Effector CD4-positive, alpha-beta T cell (primary cell): ENCODE measurements around the gene EGLN2.
"Not testable (repeated sequence)": the region's sequence is repeated elsewhere in the genome, so short reads cannot be mapped to it uniquely, and the experiment has no call there.

Source experiments
- DNase-seq: peaks from one replicate; pipeline ENCODE4 v3.0.0-alpha.2; 2020

EGLN2 gene

DNA sequence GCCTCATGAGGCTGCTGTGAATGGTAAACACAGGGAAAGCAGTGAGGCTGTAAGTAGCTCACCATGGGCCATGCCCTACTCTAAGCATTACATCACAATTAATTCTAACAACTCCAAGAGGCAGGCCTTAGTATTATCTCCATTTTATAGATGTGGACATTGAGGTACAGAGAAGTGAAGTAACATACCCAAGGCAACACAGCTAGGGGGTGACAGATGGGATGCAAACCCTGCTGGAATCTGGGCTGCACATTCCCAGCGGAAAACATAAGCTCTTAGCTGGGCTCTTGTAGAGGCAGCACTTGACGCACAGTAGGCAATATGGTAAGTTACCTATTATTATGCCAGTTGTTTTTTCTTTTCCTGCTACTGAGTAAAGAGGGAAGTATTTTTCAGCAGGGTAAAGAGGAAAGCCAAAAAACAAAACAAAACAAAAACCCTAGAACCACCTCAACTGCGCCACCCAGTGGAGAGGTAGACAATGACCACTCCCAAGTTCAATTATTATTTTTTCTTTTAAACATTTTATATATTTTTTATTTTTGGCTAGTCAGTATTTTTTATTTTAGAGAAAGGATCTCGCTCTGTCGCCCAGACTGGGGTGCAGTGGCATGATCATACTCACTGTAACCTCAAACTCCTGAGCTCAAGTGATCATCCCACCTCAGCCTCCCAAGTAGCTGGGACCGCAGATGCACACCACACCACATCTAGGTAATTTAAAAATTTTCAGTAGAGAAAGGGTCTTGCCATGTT, 20.7 kb downstream of the EGLN2 start:
- DNase-seq = peak; percentile 68

DNA sequence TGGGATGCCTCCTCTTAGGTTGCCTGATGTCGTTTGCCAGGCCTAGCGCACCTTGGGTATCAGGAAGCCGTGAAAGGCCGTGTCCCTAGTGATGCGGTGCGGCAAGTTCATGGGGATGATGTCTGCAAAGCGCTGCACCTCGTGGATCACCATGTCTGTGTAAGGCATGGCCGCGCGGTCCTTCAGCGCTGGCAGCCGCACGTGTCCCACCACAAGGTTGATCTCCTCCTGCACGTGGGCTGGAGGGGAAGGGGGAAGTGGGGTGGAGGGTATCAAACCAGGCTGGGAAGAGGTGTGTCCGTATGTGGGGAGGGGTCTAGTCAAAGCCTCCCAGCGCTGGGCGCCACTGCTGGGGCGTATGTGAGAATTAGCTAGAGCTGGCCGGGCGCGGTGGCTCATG, 23.2 kb downstream of the EGLN2 start:
- no peak for DNase-seq

DNA sequence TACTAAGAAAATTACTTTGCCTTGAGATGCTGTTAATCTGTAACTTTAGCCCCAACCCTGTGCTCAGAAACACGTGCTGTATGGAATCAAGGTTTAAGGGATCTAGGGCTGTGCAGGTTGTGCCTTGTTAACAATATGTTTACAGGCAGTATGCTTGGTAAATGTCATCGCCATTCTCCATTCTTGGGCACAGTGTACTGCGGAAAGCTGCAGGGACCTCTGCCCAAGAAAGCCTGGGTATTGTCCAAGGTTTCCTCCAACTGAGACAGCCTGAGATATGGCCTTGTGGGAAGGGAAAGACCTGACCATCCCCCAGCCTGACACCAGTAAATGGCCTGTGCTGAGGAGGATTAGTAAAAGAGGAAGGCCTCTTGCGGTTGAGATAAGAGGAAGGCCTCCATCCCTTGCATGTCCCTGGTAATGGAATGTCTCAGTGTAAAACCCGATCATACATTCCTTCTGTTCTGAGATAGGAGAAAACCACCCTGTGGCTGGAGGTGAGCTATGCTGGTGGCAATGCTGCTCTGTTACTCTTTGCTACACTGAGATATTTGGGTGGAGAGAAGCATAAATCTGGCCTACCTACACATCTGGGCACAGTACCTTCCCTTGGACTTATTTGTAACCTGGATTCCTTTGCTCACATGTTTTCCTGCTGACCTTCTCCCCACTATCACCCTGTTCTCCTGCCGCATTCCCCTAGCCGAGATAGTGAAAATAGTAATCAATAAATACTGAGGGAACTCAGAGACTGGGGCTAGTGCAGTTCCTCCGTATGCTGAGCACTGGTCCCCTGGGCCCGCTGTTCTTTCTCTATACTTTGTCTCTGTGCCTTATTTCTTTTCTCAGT, 23.9 kb downstream of the EGLN2 start:
- not testable (repeated sequence) for DNase-seq

DNA sequence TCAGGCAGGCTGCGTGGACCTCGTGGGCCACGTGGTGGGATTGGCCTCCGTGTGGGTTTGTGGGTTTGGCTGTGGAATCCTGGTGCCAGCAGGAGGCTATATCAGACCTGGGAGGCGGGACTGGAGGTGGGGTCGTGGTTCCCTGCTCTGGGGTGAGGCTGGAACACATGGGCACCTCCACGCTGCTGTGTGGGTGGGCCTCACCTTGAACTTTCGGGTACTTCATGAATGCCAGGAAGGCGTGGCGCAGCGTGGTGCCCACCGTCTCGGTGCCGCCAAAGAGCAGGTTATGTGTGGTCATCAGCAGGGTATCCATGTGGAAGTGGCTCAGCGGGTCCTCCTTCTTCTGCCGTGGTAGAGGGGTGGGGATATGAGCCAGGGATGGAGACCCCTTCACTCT, 25.9 kb downstream of the EGLN2 start:
- not testable (repeated sequence) for DNase-seq

DNA sequence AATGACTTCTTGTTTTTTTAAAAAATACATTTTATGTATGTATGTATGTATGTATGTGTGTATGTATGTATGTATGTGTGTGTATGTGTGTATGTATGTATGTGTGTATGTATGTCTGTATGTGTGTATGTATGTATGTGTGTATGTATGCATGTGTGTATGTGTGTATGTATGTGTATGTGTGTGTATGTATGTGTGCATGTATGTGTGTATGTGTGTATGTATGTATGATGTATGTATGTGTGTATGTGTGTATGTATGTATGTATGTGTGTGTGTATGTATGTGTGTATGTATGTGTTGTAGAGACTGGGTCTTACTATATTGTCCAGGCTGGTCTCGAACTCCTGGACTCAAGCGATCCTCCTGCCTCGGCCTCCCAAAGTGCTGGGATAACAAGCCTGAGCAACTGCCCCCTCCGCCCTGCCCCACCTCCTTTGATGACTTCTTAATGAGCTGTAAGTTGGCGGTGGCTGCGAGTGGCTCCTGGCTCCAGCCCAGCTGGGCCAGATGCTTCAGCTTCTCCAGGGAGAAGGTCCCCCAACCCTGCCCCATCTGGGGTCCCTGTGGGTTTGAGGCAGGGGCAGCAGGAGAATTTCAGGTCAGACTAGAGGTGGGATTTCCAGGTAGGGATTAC, 26.6 kb downstream of the EGLN2 start:
- DNase-seq = not testable (repeated sequence)

DNA sequence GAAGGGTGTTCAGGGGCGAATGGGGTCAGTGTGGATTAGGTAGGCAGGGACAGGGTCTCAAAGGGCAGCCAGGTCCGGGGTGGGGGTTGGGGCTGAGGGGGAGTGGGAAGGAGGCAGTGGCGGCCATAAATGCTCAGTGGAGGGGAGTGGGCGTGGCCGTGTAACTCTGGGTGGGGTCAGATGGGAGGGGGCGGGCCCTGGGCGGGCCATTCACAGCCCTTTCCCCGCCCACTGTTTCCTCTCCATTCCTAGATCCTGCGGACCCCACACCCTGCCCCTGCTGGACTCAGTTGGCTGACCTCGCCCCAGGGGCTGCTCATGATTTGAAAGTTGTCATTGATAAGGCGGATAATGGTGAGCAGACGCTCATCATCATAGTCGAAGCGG, 27.3 kb downstream of the EGLN2 start:
- DNase-seq = not testable (repeated sequence)

DNA sequence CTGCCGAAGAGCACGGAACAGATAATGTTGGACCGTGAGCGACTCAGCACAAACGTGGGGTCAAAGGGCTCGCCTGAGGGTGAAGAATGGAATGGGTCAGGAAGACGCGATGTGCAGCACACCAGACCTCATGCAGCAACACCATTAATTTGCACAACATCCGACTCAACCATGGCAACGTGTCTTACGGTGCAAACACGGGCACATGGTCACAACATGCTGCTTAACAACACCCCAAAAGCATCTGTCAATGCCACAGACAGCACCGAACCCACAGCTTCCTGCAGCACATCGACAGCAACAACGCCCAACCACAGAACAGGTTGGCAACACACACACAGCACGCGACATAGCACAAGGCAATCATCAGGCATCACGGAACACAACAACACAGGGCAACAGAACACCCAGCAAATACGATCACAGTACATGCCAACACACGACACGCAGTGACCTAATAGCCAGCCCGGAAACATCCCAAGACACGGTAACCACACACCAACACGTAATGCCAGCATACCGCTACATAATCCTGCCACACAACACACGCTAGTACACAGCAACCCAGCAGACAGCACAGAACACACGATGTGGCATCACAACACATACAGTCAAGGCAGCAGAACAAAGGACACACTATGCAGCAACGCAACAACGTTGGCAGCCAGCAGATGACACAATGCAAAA, 27.9 kb downstream of the EGLN2 start:
- DNase-seq = peak; percentile 43

DNA sequence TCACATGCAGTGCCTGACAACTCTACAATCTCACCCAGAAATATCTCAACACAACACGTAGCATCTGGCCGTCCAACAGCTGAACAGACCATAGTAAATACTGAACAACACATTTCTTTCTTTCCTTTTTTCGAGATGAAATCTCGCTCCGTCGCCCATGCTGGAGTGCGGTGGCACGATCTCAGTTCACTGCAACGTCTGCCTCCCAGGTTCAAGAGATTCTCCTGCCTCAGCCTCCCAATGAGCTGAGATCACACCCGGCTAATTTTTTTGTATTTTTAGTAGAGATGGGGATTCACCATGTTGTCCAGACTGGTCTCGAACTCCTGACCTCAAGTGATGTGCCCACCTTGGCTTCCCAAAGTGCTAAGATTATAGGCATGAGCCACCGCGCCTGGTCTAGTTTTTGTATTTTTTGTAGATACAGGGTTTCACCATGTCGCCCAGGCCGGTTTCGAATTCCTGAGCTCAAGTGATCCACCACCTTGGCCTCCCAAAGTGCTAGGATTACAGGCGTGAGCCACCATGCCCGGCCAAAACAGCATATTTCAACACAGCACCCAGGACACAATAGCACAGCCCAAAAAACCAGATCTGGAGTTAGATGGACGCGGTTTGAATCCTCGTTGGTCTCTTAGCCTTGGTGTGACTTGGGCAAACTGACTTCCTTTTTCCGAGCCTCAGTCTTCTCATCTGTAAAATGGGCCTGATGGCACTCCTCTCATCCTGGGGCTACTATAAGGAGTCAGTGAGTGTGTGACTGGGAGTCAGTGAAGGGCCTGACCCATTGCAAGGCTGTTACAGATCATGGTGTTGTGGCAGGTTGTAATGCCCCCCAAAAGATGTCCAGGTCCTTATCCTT, 28.6 kb downstream of the EGLN2 start:
- no peak for DNase-seq

DNA sequence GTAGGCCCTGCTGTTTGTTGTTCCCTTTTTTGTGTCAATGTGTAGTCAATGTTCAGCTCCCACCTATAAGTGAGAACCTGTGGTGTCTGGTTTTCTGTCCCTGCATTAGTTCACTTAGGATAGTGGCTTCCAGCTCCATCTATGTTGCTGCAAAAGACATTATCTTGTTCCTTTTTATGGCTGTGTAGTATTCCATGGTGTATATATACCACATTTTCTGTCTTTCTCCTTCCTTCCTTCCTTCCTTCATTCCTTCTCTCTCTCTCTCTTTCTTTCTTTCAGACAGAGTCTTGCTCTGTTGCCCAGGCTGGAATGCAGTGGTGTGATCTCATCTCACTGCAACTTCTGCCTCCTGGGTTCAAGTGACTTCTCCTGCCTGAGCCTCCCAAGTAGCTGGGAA, 30.2 kb downstream of the EGLN2 start:
- DNase-seq = no peak

DNA sequence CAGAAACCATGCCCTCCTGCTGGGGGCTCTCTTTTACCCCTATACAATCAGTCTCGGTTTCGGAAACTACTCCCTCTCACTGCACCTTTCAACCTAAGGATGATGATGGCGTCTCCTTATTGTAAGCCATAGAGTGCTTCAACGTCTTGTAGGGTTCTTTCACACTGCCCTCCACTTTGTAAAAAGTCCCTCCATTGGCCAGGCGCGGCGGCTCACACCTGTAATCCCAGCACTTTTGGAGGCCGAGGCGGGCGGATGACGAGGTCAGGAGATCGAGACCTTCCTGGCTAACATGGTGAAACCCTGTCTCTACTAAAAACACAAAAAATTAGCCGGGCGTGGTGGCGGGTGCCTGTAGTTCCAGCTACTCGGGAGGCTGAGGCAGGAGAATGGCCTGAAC, 31.8 kb downstream of the EGLN2 start:
- DNase-seq = not testable (repeated sequence)

DNA sequence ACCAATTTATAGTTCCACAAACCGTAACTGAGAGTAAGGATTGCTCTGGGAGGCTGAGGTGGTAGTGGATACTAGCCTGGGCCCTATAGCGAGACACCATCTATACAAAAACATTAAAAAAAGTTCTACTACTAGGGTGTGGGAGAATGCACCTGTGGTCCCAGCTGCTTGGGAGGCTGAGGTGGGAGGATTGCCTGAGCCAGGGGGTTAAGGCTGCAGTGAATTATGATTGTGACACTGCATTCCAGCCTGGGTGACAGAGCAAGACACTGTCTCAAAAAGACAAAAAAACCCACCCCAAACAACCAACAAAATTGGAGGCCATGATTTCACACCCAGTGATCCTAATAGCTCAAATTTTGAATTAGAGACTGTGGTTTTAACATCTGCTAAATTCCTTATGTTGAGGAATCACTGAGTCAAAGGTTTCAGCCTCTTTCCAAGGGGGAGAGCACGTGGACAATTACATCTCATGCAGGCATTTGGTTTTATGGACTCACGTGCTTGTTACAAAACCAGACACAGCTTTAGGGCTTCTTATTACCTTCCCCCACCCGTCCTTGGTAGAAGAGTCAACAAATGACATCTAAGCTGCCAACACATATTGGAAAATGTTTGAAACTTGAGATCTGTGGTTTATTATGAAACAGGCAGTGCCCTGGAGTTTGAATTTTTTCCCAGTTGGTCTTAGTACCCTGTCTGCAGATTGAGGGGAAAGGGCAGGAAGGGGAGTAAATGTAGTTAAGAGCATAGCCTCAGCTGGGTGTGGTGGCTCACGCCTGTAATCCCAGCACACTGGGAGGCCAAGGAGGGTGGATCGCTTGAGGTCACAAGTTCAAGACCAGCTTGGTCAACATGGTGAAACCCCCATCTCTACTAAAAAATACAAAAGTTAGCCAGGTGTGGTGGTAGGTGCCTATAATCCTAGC, 32.8 kb downstream of the EGLN2 start:
- DNase-seq = no peak

DNA sequence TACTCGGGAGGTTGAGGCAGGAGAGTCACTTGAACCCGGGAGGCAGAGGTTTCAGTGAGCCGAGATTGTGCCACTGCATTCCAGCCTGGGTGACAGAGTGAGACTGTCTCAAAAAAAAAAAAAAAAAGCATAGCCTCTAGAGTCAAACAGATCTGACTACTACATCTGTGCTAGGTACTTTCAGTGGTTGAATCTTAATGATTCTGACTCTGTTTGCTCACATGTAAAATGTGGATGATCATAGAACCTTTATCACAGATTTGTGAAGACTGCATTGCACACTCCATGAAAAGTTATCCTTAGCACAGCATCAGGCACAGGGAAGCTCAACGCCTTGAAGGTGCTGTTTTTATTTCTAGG, 33.4 kb downstream of the EGLN2 start:
- DNase-seq = not testable (repeated sequence)

DNA sequence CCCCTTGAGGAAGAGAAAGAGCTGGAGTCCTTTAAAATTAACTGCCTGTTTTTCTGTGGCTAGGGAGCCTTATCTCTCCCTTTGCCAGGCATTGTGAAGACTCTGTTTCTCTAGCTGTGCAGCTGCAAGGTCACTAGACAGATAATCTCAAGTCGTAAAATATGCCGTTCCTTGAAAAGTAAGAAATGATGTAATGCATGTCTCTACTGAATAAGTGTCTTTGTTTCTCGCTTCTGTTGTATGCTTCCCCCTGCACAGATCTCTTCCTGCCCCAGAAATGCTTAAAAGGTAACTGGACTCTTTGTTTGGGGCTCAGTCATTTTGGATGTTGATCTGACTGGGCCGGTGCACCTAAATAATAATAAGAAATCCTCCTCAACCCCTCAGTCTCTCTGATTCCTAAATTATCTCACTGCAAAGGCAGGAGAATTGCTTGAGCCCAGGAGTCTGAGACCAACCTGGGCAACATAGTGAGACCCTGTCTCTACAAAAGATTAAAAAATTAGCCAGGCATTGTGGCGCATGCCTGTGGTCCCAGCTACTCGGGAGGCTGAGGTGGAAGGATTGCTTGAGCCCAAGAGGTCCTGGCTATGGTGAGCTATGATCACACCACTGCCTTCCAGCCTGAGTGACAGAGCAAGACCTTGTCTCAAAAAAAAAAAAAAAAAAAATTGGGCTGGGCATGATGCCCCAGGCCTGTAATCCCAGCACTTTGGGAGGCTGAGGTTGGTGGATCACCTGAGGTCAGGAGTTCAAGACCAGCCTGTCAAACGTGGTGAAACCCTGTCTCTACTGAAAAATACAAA, 34.9 kb downstream of the EGLN2 start:
- DNase-seq = not testable (repeated sequence)

DNA sequence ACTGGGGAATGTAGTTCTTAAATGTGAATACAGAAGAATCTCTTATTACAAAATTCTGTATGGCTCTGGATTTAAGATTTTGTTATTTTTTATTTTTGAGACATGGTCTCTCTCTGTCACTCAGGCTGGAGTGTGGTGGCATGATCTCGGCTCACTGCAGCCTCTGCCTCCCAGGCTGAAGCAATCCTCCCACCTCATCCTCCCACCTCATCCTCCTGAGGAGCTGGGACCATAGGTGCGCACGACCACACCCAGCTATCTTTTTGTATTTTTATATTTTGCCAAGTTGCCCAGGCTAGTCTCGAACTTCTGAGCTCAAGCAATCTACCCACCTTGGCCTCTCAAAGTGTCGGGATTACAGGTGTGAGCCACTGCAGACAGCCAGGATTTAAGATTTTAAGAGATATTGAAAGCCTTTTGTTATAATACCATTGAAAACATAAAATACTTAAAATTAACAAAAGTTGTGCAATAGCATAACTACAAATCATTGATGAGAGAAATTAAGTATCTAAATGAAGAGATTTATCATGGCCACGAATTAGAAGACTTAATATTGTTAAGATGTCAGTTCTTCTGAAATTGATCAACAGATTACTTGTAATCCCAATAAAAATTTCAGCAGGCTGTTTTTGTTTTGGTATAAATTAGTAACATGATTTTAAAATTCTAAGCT, 37.9 kb downstream of the EGLN2 start:
- no peak for DNase-seq

DNA sequence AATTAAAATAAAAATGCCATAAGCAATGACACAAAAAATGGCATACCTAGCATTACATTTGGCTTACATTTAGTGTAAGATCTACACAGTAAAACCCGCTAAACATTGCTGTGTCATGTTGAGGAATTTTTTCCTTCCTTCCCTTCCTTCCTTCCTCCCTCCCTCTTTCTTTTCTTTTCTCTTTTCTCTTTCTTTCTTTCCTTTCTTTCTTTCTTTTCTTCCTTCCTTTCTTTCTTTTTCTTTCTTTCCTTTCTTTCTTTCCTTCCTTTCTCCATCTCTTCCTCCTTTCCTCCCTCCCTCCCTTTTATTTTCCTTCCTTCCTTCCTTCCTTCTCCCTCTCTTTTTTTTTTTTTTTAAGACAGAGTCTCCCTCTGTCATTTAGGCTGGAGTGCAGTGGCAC, 39.5 kb downstream of the EGLN2 start:
- not testable (repeated sequence) for DNase-seq

DNA sequence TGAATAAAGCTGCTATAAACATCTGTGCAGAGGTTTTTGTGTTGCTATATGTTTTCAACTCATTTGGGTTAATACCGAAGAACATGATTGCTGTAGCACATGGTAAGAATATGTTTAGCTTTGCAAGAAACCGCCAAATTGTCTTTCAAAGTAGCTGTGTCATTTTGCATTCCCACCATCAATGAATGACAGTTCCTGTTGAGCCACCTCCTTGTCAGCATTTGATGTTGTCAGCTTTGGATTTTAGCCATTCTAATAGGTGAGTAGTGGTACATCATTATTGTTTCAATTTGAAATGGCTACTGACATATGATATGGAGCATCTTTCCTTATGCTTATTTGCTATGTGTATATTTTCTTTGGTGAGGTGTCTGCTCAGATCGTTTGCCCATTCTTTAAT, 43.0 kb downstream of the EGLN2 start:
- not testable (repeated sequence) for DNase-seq

DNA sequence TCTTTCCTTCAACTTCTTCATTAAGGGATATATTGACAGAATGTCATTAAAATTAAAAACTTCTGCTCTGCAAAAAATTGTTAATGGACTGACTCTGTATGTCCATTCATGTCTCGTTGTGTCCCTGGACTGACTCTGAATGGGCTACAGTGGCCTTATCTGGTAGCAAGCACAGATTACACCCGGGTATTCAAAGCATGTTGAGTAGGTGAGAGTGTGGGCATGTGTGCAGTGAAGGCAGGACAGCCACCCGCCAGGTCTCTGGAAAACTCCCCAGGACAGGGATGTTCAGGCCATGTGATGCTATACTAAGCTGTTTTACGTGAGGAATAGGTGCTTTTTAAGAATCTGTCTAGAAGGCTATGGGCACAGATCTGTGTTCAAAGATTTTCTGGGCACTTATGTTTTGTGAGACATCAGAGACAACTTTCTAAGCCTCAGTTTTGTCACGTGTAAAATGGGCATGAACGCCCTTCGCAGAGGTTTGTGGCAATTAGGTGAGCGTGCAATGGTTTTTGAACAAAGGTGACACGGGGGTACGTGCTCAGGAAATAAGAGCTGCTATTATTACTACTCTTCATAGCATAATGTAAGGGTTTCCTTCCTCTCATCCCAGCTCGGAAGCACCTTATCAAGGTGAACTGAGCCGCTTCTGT, 44.1 kb downstream of the EGLN2 start:
- DNase-seq = not testable (repeated sequence)

DNA sequence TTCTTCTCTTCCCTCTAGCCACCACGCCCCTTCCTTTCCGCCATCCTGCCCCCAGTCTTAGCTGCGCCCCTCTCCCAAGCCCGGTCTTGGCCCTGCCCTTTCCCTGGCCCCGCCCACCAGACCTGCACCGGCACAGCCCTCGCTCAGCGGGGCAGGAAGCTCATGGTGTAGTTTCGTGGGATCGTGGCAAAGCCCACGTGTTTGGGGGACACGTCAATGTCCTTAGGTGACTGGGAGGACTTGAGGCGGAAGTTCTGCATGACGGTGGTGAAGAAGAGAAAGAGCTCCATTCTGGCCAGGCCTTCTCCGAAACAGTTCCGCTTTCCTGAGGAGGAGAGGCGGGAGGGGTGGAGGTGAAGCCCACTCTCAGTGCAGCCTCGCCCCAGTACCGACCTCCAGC, 44.7 kb downstream of the EGLN2 start:
- peak; percentile 66 for DNase-seq

DNA sequence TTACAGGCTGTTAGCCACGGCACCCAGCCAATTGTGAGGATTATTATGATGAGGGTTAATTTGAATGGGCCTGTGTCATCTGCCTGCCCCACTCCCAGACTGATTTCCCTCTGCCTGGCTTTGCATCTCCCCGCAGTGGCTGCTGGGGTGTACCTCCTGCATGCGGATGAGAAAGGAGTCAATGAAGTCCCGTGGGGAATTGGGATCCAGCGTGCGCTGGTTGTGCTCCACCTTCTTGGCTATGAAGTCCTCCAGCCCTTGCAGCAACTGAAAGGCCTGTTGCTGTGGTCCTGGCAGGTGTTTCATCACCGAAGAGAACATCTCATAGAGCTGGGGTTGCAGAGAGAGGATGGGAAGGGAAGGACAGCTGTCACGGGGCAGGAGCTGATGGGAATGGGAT, 47.7 kb downstream of the EGLN2 start:
- not testable (repeated sequence) for DNase-seq
